ENCODE data around the gene CLCN2.

Gene CLCN2

GRCh38 chr3:184387174-184387714 is 25.8 kb upstream of the CLCN2 start:
- no peaks in the 10 kb centered on the region for H3K9me3 ChIP-seq (ENCODE audit: control insufficient read depth, insufficient read depth, low read length)
- H3K36me3 ChIP-seq (ENCODE audit: control insufficient read depth, insufficient read depth, low read length), result no peaks in the 10 kb centered on the region
- no peak overlapping the region for H3K4me3 ChIP-seq (ENCODE audit: low read depth, low read length)
- H3K9ac ChIP-seq (ENCODE audit: low read depth, low read length), result no peak overlapping the region
- H3K4me1 ChIP-seq (ENCODE audit: control insufficient read depth, insufficient read depth, low read length), result no peaks in the 10 kb centered on the region
- peaks cover 27% of the 10 kb centered on the region for H3K27me3 ChIP-seq (ENCODE audit: control insufficient read depth, insufficient read depth, low read length)

GRCh38 chr3:184386047-184386806 is 24.8 kb upstream of the CLCN2 start:
- H3K9ac ChIP-seq (ENCODE audit: low read depth, low read length), result no peak overlapping the region
- no peaks in the 10 kb centered on the region for H3K36me3 ChIP-seq (ENCODE audit: control insufficient read depth, insufficient read depth, low read length)
- H3K9me3 ChIP-seq (ENCODE audit: control insufficient read depth, insufficient read depth, low read length), result no peaks in the 10 kb centered on the region
- no peak overlapping the region for H3K4me3 ChIP-seq (ENCODE audit: low read depth, low read length)
- H3K4me1 ChIP-seq (ENCODE audit: control insufficient read depth, insufficient read depth, low read length), result no peaks in the 10 kb centered on the region
- peaks cover 37% of the 10 kb centered on the region for H3K27me3 ChIP-seq (ENCODE audit: control insufficient read depth, insufficient read depth, low read length)

DNA sequence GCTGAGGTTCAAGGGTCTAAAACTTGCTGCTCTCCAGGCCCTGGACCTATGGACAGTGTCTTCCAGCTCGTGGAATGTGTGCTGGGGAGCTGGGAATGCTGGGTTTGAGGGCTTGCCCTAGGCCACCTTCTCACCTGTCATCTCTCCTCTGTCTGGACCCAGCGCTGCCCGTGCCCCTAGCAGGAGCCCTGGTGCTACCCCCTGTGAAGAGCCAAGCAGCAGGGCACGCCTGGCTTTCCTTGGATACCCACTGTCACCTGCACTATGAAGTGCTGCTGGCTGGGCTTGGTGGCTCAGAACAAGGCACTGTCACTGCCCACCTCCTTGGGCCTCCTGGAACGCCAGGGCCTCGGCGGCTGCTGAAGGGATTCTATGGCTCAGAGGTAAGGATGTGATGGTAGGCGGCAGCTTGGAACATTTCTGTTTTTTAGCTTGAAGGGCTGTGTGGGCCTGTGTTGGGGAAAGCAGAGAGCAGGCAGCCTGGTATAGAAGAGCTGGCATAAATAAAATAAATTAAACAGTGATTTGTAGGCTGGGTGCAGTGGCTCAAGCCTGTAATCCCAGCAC is 23.5 kb upstream of the CLCN2 start:
- peaks cover 45% of the 10 kb centered on the region for H3K27me3 ChIP-seq (ENCODE audit: control insufficient read depth, insufficient read depth, low read length)

GRCh38 chr3:184384342-184384741 is 22.9 kb upstream of the CLCN2 start:
- peaks cover 46% of the 10 kb centered on the region for H3K27me3 ChIP-seq (ENCODE audit: control insufficient read depth, insufficient read depth, low read length)
- no peaks in the 10 kb centered on the region for H3K9me3 ChIP-seq (ENCODE audit: control insufficient read depth, insufficient read depth, low read length)
- peaks cover under 1% of the 10 kb centered on the region for H3K4me1 ChIP-seq (ENCODE audit: control insufficient read depth, insufficient read depth, low read length)
- no peak overlapping the region for H3K9ac ChIP-seq (ENCODE audit: low read depth, low read length)
- no peaks in the 10 kb centered on the region for H3K36me3 ChIP-seq (ENCODE audit: control insufficient read depth, insufficient read depth, low read length)
- no peak overlapping the region for H3K4me3 ChIP-seq (ENCODE audit: low read depth, low read length)

More for the DNA sequence above, 23.5 kb upstream of the CLCN2 start:
- Histone ChIP-seq H3K9ac (ENCODE audit: low read depth, low read length) (no peak overlapping the region), H3K4me1 (ENCODE audit: control insufficient read depth, insufficient read depth, low read length) (no peaks in the 10 kb centered on the region), H3K4me3 (ENCODE audit: low read depth, low read length) (no peak overlapping the region), H3K36me3 (ENCODE audit: control insufficient read depth, insufficient read depth, low read length) (no peaks in the 10 kb centered on the region), H3K9me3 (ENCODE audit: control insufficient read depth, insufficient read depth, low read length) (no peaks in the 10 kb centered on the region)

GRCh38 chr3:184383033-184383740 is 21.8 kb upstream of the CLCN2 start:
- Histone ChIP-seq H3K27me3 (ENCODE audit: control insufficient read depth, insufficient read depth, low read length) (peaks cover 58% of the 10 kb centered on the region), H3K4me3 (ENCODE audit: low read depth, low read length) (no peak overlapping the region), H3K9me3 (ENCODE audit: control insufficient read depth, insufficient read depth, low read length) (no peaks in the 10 kb centered on the region), H3K36me3 (ENCODE audit: control insufficient read depth, insufficient read depth, low read length) (no peaks in the 10 kb centered on the region), H3K9ac (ENCODE audit: low read depth, low read length) (no peak overlapping the region), H3K4me1 (ENCODE audit: control insufficient read depth, insufficient read depth, low read length) (peaks cover 6% of the 10 kb centered on the region)

GRCh38 chr3:184382326-184383032 is 21.1 kb upstream of the CLCN2 start:
- peaks cover 61% of the 10 kb centered on the region for H3K27me3 ChIP-seq (ENCODE audit: control insufficient read depth, insufficient read depth, low read length)
- no peak overlapping the region for H3K9ac ChIP-seq (ENCODE audit: low read depth, low read length)
- peaks cover 8% of the 10 kb centered on the region for H3K4me1 ChIP-seq (ENCODE audit: control insufficient read depth, insufficient read depth, low read length)
- H3K4me3 ChIP-seq (ENCODE audit: low read depth, low read length), result no peak overlapping the region
- H3K9me3 ChIP-seq (ENCODE audit: control insufficient read depth, insufficient read depth, low read length), result no peaks in the 10 kb centered on the region
- no peaks in the 10 kb centered on the region for H3K36me3 ChIP-seq (ENCODE audit: control insufficient read depth, insufficient read depth, low read length)

- Histone ChIP-seq H3K4me3 (ENCODE audit: low read depth, low read length) (peak overlapping the region; percentile 68), H3K36me3 (ENCODE audit: control insufficient read depth, insufficient read depth, low read length) (no peaks in the 10 kb centered on the region), H3K9me3 (ENCODE audit: control insufficient read depth, insufficient read depth, low read length) (no peaks in the 10 kb centered on the region), H3K4me1 (ENCODE audit: control insufficient read depth, insufficient read depth, low read length) (peaks cover 8% of the 10 kb centered on the region), H3K27me3 (ENCODE audit: control insufficient read depth, insufficient read depth, low read length) (peaks cover 66% of the 10 kb centered on the region), H3K9ac (ENCODE audit: low read depth, low read length) (no peak overlapping the region)
Measured at GRCh38 chr3:184381261-184382224, 20.1 kb upstream of the CLCN2 start.

DNA sequence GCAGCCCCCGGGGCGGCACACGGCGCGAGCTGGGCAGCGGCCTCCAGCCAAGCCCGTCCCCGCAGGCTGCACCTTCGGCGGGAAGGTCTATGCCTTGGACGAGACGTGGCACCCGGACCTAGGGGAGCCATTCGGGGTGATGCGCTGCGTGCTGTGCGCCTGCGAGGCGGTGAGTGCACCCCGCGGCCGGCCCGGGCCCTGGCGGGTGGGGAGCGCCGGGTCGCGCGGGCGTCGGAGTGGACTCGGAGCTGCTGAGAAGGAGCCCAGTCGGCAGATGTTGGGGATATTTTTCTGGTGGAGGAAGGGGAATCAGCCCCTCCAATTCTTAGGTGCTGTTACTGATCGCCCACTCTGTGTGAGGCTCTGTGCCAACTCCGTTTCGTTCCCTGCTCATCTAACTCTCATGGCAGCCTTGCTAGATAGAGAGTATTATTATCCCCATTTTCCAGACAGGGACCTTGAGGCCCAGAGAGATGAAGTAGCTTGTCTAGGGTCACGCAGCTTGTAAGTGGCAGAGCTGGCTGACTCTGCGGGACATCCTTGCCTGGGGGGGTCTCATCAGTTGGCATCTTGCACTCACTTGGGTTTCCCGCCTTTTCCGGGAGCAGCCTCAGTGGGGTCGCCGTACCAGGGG is 19.3 kb upstream of the CLCN2 start:
- H3K9me3 ChIP-seq (ENCODE audit: control insufficient read depth, insufficient read depth, low read length), result no peaks in the 10 kb centered on the region
- no peaks in the 10 kb centered on the region for H3K36me3 ChIP-seq (ENCODE audit: control insufficient read depth, insufficient read depth, low read length)
- peak overlapping the region; percentile 37 for H3K9ac ChIP-seq (ENCODE audit: low read depth, low read length)
- peaks cover 8% of the 10 kb centered on the region for H3K4me1 ChIP-seq (ENCODE audit: control insufficient read depth, insufficient read depth, low read length)
- peak overlapping the region; percentile 68 for H3K4me3 ChIP-seq (ENCODE audit: low read depth, low read length)
- peaks cover 67% of the 10 kb centered on the region for H3K27me3 ChIP-seq (ENCODE audit: control insufficient read depth, insufficient read depth, low read length)

GRCh38 chr3:184380185-184380626 is 18.8 kb upstream of the CLCN2 start:
- Histone ChIP-seq H3K9ac (ENCODE audit: low read depth, low read length) (no peak overlapping the region), H3K36me3 (ENCODE audit: control insufficient read depth, insufficient read depth, low read length) (no peaks in the 10 kb centered on the region), H3K4me3 (ENCODE audit: low read depth, low read length) (peak overlapping the region; percentile 68), H3K4me1 (ENCODE audit: control insufficient read depth, insufficient read depth, low read length) (peaks cover 8% of the 10 kb centered on the region), H3K9me3 (ENCODE audit: control insufficient read depth, insufficient read depth, low read length) (no peaks in the 10 kb centered on the region), H3K27me3 (ENCODE audit: control insufficient read depth, insufficient read depth, low read length) (peaks cover 71% of the 10 kb centered on the region)

DNA sequence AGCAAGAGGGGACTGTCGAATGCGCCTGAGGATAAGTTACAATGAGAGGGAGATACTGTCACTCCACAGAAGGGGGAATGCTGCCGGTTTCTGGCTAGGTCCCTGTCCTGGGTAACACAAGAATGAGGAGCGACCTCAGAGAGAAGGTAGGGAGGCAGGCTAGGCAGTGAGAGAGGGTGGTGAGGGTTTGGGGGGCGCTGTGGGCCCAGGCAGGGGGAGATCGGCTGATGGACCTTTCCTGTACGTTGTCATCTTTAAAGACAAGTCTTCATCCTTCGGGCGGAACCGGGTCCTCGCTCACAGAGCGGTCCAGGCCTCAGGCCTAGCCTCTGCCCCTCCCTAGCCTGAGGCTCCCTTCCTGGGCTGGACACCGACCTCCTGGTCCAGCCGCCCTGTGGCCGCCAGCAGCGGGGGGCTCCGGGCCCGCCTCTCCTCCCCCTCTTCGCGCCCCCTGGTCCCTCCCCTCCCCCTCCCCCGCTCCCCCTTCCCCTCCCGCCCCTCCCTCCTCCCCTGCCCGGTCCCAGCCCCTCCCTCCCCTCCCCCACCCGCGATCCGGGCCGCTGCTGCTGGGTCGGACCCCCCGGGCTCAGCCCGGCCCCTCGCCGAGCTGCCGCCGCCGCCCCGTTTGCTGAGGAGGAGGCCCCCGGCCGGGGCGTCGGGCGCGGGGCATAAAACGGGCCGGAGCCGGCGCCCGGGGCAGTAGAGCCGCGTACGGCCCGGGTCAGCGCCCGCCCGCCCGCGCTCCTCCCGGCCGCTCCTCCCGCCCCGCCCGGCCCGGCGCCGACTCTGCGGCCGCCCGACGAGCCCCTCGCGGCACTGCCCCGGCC is 18.2 kb upstream of the CLCN2 start, which contains the start of gene CHRD:
Gene CHRD (plus strand): TSS at position 697 of the 827 bp plus-strand sequence. CDS start 265 bp downstream, outside the sequence.
- Histone ChIP-seq H3K4me3 (ENCODE audit: low read depth, low read length) (peak within 1 kb of the TSS; percentile 68), H3K9me3 (ENCODE audit: control insufficient read depth, insufficient read depth, low read length) (no peaks in the 10 kb centered on the region), H3K4me1 (ENCODE audit: control insufficient read depth, insufficient read depth, low read length) (peaks cover 8% of the 10 kb centered on the region), H3K9ac (ENCODE audit: low read depth, low read length) (peak within 1 kb of the TSS; percentile 37), H3K36me3 (ENCODE audit: control insufficient read depth, insufficient read depth, low read length) (no peaks in the 10 kb centered on the region), H3K27me3 (ENCODE audit: control insufficient read depth, insufficient read depth, low read length) (peaks cover 69% of the 10 kb centered on the region)

Measured in iPS-15b (cell line).